ENCODE results near the gene TMED8. TPM values are rescaled to one million over a fixed set of nuclear protein-coding genes. Genes with fewer than 3 reads are reported as not detected.

Gene TMED8
- total and polyA plus RNA-seq, 2 of the 13 experiments (the other 11 are each of a cell fraction or from before 2014, with no cell fraction given), result 6.0 to 11.7 TPM

GRCh38 chr14:77306851-77307496, 69.9 kb downstream of the TMED8 start (continued):
- TF ChIP-seq ZNF281 (CRISPR knock-in tag; IDR thresholded peaks at IDR 0.05; ENCODE audit: borderline replicate concordance), result peak; percentile 39; the same call in 1 of the 2 replicates
- TF ChIP-seq ZNF83 (CRISPR knock-in tag; IDR thresholded peaks at IDR 0.05; ENCODE audit: borderline replicate concordance), result no peak
- no peak for TF ChIP-seq ZNF207 (IDR thresholded peaks at IDR 0.05; ENCODE audit: borderline replicate concordance)
- peak; percentile 32; the same call in 1 of the 2 replicates for TF ChIP-seq PHF21A (CRISPR knock-in tag; IDR thresholded peaks at IDR 0.05)
- TF ChIP-seq HNF4A (CRISPR knock-in tag; IDR thresholded peaks at IDR 0.05), result peak; percentile 22; the same call in 1 of the 2 replicates
- TF ChIP-seq BCL3 (CRISPR knock-in tag; IDR thresholded peaks at IDR 0.05), result 0 out of 2 replicates have a peak, but pooled peaks have one; percentile 27
- peak; percentile 37; the same call in 1 of the 2 replicates for TF ChIP-seq ZNF609 (CRISPR knock-in tag; IDR thresholded peaks at IDR 0.05; ENCODE audit: borderline replicate concordance)
